GM21367 (cell line): ENCODE data around the gene RPLP2.

Source experiments
- ATAC-seq: cut with Tn5 transposase; IDR thresholded peaks from one replicate; pipeline ENCODE4 v1.9.1; 2021; ENCODE audit not compliant: unreplicated experiment

Gene RPLP2

DNA sequence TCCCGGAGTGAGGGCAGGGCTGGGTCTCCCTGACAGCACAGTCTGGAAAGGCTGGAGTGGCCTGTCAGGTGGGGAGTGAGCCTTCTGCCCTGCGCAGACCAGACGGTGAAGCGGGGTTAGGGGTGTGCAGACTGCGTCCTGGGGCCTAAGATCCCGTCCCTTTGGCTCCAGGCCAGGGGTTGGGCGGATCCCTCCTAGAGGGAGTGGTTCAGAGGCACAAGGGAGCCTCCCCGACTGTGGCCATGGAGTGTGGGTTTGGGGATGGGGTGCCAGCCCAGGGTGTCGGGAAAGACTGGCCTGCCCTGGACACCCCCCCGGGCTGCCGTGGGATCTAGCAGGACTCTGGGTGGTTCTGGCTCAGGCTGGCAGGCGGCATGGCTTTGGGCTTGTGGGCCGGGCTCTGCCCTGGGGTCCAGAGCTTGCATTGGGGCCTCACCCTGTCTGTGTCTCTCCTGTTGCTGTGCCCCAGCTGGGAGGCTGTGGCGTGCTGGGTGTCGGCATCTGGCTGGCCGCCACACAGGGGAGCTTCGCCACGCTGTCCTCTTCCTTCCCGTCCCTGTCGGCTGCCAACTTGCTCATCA is 52.4 kb downstream of the RPLP2 start:
- no peak for ATAC-seq
